ENCODE data around the gene ABHD12. TPM values are rescaled to one million over a fixed set of nuclear protein-coding genes. Genes with fewer than 3 reads are reported as not detected.
A peak's percentile ranks its signal among the peaks of the same experiment; 100 is the strongest.

ABHD12 gene
- total RNA-seq (10 to 100 TPM; 52.1 to 57.8 TPM), polyA plus RNA-seq (ENCODE audit: insufficient read length in 6 of 6) (10 to 100 TPM; 39.7 to 48.2 (median 46.3) TPM)
- long read RNA-seq, donor 1, transcript ABHD12-201 (13 exons, 2,117 nt) = major isoform, 11 of 26 reads
- long read RNA-seq, donor 1, partial matches to known transcripts = 15 of 26 reads
- long read RNA-seq, donor 1, other reads (novel, unspliced or antisense) = 0 of 26 reads
- long read RNA-seq, donor 2, transcript ABHD12-201 (13 exons, 2,117 nt) = major isoform, 7 of 66 reads
- long read RNA-seq, donor 2, transcript ABHD12-202 (13 exons, 1,725 nt) = minor isoform, 5 of 66 reads
- long read RNA-seq, donor 2, partial matches to known transcripts = 54 of 66 reads
- long read RNA-seq, donor 2, other reads (novel, unspliced or antisense) = 0 of 66 reads
- long read RNA-seq, donor 3, partial matches to known transcripts = 27 of 40 reads
- long read RNA-seq, donor 3, other reads (novel, unspliced or antisense) = 7 of 40 reads
- long read RNA-seq, donor 4, transcript ABHD12-201 (13 exons, 2,117 nt) = major isoform, 26 of 51 reads
- long read RNA-seq, donor 4, transcript ABHD12-202 (13 exons, 1,725 nt) = minor isoform, 7 of 51 reads
- long read RNA-seq, donor 4, partial matches to known transcripts = 7 of 51 reads
- long read RNA-seq, donor 4, other reads (novel, unspliced or antisense) = 11 of 51 reads
- long read RNA-seq, donor 5, transcript ABHD12-202 (13 exons, 1,725 nt) = major isoform, 5 of 48 reads
- long read RNA-seq, donor 5, partial matches to known transcripts = 39 of 48 reads
- long read RNA-seq, donor 5, other reads (novel, unspliced or antisense) = 0 of 48 reads
- long read RNA-seq, donor 6, transcript ABHD12-201 (13 exons, 2,117 nt) = major isoform, 11 of 23 reads
- long read RNA-seq, donor 6, partial matches to known transcripts = 11 of 23 reads
- long read RNA-seq, donor 6, other reads (novel, unspliced or antisense) = 0 of 23 reads
- long read RNA-seq, donor 7, transcript ABHD12-202 (13 exons, 1,725 nt) = major isoform, 6 of 10 reads
- long read RNA-seq, donor 7, partial matches to known transcripts = 0 of 10 reads
- long read RNA-seq, donor 7, other reads (novel, unspliced or antisense) = 0 of 10 reads
- long read RNA-seq, donor 8, transcript ABHD12-201 (13 exons, 2,117 nt) = major isoform, 8 of 14 reads
- long read RNA-seq, donor 8, partial matches to known transcripts = 5 of 14 reads
- long read RNA-seq, donor 8, other reads (novel, unspliced or antisense) = 0 of 14 reads
- long read RNA-seq, donor 9 = 0 reads
- long read RNA-seq, donor 10, transcript ABHD12-201 (13 exons, 2,117 nt) = major isoform, 49 of 86 reads
- long read RNA-seq, donor 10, transcript ABHD12-202 (13 exons, 1,725 nt) = minor isoform, 9 of 86 reads
- long read RNA-seq, donor 10, partial matches to known transcripts = 6 of 86 reads
- long read RNA-seq, donor 10, other reads (novel, unspliced or antisense) = 22 of 86 reads
- long read RNA-seq, donor 11 = 0 reads
- long read RNA-seq, donor 12, transcript ABHD12-201 (13 exons, 2,117 nt) = major isoform, 5 of 25 reads
- long read RNA-seq, donor 12, partial matches to known transcripts = 13 of 25 reads
- long read RNA-seq, donor 12, other reads (novel, unspliced or antisense) = 6 of 25 reads

GRCh38 chr20:25390538-25391528 lies at the start of gene ABHD12:
ABHD12 (minus strand) TSS chr20:25390835; CDS start chr20:25390703, 132 bp downstream.
- TF ChIP-seq CTCF (IDR thresholded peaks at IDR 0.05) = no peak
- Histone ChIP-seq H3K4me3 (peak within 1 kb of the TSS; percentile 65 to 86), H3K27ac (peak within 1 kb of the TSS; percentile 74 to 85), H3K9me3 (no peaks in the 10 kb centered on the region), H3K4me1 (peaks cover 0 to 20% of the 10 kb centered on the region in 2 donors), H3K36me3 (peaks cover 0 to 3% of the 10 kb centered on the region in 2 donors), H3K27me3 (no peaks in the 10 kb centered on the region)
- intact Hi-C loops (cut with DNase I) = loop anchor here in 1 of 2 donors (10.0 kb wide), 1 partner anchor 96 kb away; no protein-coding TSS in a partner anchor
- DNase-seq (peak; percentile 91 to 99 (median 97)), ATAC-seq (peak; percentile 98)

- ATAC-seq (no peak), DNase-seq (no peak)
- Histone ChIP-seq H3K9me3 (no peaks in the 10 kb centered on the region), H3K27ac (no peak overlapping the region), H3K36me3 (no peaks in the 10 kb centered on the region), H3K27me3 (no peaks in the 10 kb centered on the region), H3K4me3 (no peak overlapping the region), H3K4me1 (no peaks in the 10 kb centered on the region)
- no peak for TF ChIP-seq CTCF (IDR thresholded peaks at IDR 0.05)
- intact Hi-C loops (cut with DNase I) = no loop called here
These were observed 48.7 kb upstream of the ABHD12 start for GRCh38 chr20:25439328-25439727.

- intact Hi-C loops (cut with DNase I) = no loop called here
- Histone ChIP-seq H3K36me3 (no peaks in the 10 kb centered on the region), H3K9me3 (no peaks in the 10 kb centered on the region), H3K27ac (no peak overlapping the region), H3K4me1 (no peaks in the 10 kb centered on the region), H3K4me3 (no peak overlapping the region), H3K27me3 (no peaks in the 10 kb centered on the region)
- TF ChIP-seq CTCF (IDR thresholded peaks at IDR 0.05) = no peak
- ATAC-seq (peak; percentile 62), DNase-seq (no peak)
These were observed 46.5 kb upstream of the ABHD12 start for GRCh38 chr20:25437153-25437581.

- H3K9me3 ChIP-seq = no peaks in the 10 kb centered on the region
- H3K36me3 ChIP-seq = no peaks in the 10 kb centered on the region
- no peaks in the 10 kb centered on the region for H3K27me3 ChIP-seq
- no peak overlapping the region for H3K4me3 ChIP-seq
- no peaks in the 10 kb centered on the region for H3K4me1 ChIP-seq
- intact Hi-C loops (cut with DNase I) = no loop called here
- H3K27ac ChIP-seq = no peak overlapping the region
- TF ChIP-seq CTCF (IDR thresholded peaks at IDR 0.05) = no peak
- ATAC-seq (no peak), DNase-seq (no peak)
These were observed 33.9 kb upstream of the ABHD12 start for GRCh38 chr20:25424536-25424935.

Data from left lung (tissue), 14 donors.